ENCODE results near the gene C9orf43.

GRCh38 chr9:113387560-113388230 lies 22.9 kb upstream of the C9orf43 start:
- TF ChIP-seq CTCF (conservative IDR thresholded peaks at IDR 0.05; ENCODE audit: low read depth in 2 of 2) (no peak), EZH2phosphoT487 (IDR thresholded peaks at IDR 0.05; ENCODE audit: unreplicated experiment) (no peak), EZH2 (IDR thresholded peaks at IDR 0.05; ENCODE audit: low read depth, unreplicated experiment) (no peak), NANOG (IDR thresholded peaks at IDR 0.05; ENCODE audit: borderline replicate concordance) (no peak), CREB1 (CRISPR knock-in tag; IDR thresholded peaks at IDR 0.05; ENCODE audit: low read depth) (no peak), JUNB (IDR thresholded peaks at IDR 0.05; ENCODE audit: unreplicated experiment) (no peak), POLR2AphosphoS5 (IDR thresholded peaks at IDR 0.05; ENCODE audit: low read depth) (no peak)
- TF ChIP-seq, protein P1, sequence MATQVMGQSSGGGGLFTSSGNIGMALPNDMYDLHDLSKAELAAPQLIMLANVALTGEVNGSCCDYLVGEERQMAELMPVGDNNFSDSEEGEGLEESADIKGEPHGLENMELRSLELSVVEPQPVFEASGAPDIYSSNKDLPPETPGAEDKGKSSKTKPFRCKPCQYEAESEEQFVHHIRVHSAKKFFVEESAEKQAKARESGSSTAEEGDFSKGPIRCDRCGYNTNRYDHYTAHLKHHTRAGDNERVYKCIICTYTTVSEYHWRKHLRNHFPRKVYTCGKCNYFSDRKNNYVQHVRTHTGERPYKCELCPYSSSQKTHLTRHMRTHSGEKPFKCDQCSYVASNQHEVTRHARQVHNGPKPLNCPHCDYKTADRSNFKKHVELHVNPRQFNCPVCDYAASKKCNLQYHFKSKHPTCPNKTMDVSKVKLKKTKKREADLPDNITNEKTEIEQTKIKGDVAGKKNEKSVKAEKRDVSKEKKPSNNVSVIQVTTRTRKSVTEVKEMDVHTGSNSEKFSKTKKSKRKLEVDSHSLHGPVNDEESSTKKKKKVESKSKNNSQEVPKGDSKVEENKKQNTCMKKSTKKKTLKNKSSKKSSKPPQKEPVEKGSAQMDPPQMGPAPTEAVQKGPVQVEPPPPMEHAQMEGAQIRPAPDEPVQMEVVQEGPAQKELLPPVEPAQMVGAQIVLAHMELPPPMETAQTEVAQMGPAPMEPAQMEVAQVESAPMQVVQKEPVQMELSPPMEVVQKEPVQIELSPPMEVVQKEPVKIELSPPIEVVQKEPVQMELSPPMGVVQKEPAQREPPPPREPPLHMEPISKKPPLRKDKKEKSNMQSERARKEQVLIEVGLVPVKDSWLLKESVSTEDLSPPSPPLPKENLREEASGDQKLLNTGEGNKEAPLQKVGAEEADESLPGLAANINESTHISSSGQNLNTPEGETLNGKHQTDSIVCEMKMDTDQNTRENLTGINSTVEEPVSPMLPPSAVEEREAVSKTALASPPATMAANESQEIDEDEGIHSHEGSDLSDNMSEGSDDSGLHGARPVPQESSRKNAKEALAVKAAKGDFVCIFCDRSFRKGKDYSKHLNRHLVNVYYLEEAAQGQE (IDR thresholded peaks at IDR 0.05; ENCODE audit: unreplicated experiment), result no peak
